ENCODE results near the gene LILRB4. TPM values are rescaled to one million over a fixed set of nuclear protein-coding genes. Genes with fewer than 3 reads are reported as not detected.
"Not testable (repeated sequence)": the region's sequence is repeated elsewhere in the genome, so short reads cannot be mapped to it uniquely, and the experiment has no call there.

The LILRB4 gene
- total RNA-seq, 2 donors from 2014 or later, result not detected

DNA sequence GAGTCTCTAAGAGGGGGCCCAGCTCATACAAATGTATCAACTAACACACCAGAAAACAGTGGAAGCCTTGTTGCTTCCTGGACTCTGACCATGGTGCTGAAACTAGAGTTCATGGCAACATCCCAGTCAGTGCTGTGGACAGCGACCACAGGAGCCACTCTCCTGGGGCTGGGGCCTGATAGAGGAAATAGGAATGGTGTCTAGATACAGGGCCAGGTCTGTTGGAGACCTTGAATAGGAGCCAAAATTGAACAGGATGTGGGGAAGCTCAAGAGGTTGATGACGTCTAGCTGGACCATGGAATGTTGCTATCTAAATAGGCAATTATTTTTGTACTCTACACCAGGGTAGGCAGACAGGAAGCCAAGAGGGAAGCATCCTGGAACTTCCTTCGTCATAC is 21.7 kb downstream of the LILRB4 start:
- Mint-ChIP-seq H3K27me3 (peaks cover 34 to 43% of the 10 kb centered on the region in 2 donors), H3K4me3 (no peak overlapping the region), H3K36me3 (no peaks in the 10 kb centered on the region), H3K4me1 (ENCODE audit: low read depth in 2 of 2) (no peaks in the 10 kb centered on the region), H3K9me3 (peaks cover 3% of the 10 kb centered on the region), H3K27ac (no peak overlapping the region)
- DNase-seq (ENCODE audit: low spot score) (no peak), ATAC-seq (no peak)

DNA sequence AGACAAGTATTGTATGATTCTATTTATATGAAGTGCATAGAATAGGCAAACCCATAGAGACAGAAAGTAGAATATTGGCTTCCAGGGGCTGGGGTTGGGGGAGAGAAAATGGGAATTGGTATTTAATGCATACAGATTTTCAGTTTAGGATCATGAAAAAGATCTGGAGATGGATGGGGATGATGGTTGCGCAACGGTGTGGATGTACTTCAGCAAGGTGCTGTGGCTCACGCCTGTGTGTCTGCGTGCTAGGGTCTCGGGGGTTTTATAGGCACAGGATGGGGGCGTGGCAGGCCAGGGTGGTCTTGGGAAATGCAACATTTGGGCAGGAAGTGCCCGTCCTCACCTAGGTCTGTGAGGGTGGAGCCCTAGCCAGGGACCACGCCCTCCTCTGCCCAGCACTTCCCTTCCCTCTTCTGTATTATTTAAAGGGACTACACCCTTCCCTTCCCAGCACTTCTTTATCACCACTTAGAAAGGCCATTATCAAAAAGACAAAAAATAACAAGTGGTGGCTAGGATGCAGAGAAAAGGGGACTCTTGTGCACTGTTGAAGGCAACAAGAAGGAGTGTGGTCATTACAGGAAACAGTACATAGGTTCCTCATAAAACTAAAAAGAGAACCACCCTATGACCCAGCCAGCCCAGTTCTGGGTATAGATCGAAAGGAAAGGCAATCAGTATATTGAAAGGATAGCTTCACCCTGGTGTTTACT is 29.0 kb downstream of the LILRB4 start:
- ATAC-seq, result no peak
- Mint-ChIP-seq H3K4me1 (ENCODE audit: low read depth in 2 of 2) (peaks cover 31 to 32% of the 10 kb centered on the region in 2 donors), H3K27ac (peak overlapping the region in 1 of 2 donors; percentile 2), H3K9me3 (peaks cover 4% of the 10 kb centered on the region), H3K4me3 (no peak overlapping the region), H3K27me3 (peaks cover 27 to 32% of the 10 kb centered on the region in 2 donors), H3K36me3 (no peaks in the 10 kb centered on the region)
- DNase-seq (ENCODE audit: low spot score), result no peak

DNA sequence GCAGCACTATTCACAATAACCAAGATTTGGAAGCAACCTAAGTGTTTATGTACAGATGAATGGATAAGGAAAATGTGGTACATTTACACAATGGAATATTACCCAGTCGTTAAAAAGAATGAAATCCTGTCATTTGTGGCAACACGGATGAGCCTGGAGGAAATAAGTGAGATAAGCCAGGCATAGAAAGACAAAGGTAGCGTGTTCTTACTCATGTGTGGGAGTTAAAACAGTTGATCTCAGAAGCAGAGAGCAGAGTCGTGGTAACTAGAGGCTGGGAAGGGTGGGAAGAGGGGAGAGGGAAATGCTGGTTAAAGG is 29.5 kb downstream of the LILRB4 start:
- no peak overlapping the region for H3K4me3 Mint-ChIP-seq
- ATAC-seq, result no peak

DNA sequence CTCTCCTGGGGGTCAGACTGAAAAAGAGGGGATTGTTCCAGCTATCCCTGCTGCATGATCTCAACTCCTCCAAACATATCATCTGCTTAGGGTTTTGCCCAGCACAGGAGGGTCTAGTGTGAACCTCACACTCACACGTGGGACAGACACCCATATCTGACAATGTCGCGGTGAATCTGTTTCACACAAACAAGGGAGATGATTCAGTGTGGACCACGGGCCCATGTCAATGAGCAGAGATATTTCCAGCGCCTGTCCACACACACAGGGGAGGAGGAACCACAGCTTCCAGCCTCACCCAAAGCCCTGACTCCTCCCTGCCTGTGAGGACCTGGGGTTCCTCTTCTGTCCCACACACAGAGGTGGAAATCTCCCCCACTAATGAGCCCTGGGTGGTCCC is 31.9 kb downstream of the LILRB4 start:
- H3K36me3 Mint-ChIP-seq, result no peaks in the 10 kb centered on the region
- peak overlapping the region; percentile 1 to 20 for H3K27ac Mint-ChIP-seq
- peak overlapping the region; percentile 8 for H3K4me3 Mint-ChIP-seq
- ATAC-seq (peak; percentile 73 to 82), DNase-seq (ENCODE audit: low spot score) (no peak)
- H3K4me1 Mint-ChIP-seq (ENCODE audit: low read depth in 2 of 2), result peaks cover 39 to 41% of the 10 kb centered on the region in 2 donors
- peaks cover 4% of the 10 kb centered on the region for H3K9me3 Mint-ChIP-seq
- peaks cover 21 to 27% of the 10 kb centered on the region in 2 donors for H3K27me3 Mint-ChIP-seq

More for the DNA sequence above, 29.5 kb downstream of the LILRB4 start:
- H3K4me1 Mint-ChIP-seq (ENCODE audit: low read depth in 2 of 2), result peaks cover 31 to 32% of the 10 kb centered on the region in 2 donors
- no peak for DNase-seq (ENCODE audit: low spot score)
- H3K27me3 Mint-ChIP-seq, result peaks cover 27% of the 10 kb centered on the region in 2 donors
- no peak overlapping the region for H3K27ac Mint-ChIP-seq
- H3K36me3 Mint-ChIP-seq, result no peaks in the 10 kb centered on the region
- H3K9me3 Mint-ChIP-seq, result peaks cover 4% of the 10 kb centered on the region

DNA sequence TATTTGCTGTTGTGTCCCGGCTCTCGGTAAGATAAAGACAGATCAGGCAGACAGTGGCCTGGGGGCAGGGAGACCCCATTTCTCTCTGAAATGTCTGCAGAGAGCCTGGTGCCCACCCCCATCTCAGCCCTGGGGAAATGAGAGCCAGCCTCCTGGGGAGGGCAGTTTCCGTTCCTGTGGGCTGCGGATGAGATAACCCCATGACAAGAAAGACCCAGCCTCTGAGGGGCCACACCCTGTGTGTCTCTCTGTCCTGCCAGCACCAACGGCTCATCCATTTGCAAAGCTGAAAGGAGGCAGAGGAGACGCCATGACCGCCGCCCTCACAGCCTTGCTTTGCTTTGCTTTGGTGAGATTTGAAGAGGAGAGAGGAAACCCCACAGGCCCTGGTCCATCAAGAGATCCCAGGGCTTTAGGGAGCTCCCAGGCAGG is 33.3 kb downstream of the LILRB4 start:
- ATAC-seq (peak in 1 of 2 donors; percentile 28), DNase-seq (ENCODE audit: low spot score) (no peak)
- no peaks in the 10 kb centered on the region for H3K36me3 Mint-ChIP-seq
- peaks cover 23 to 28% of the 10 kb centered on the region in 2 donors for H3K27me3 Mint-ChIP-seq
- no peak overlapping the region for H3K4me3 Mint-ChIP-seq
- peak overlapping the region; percentile 29 to 35 for H3K27ac Mint-ChIP-seq
- H3K4me1 Mint-ChIP-seq (ENCODE audit: low read depth in 2 of 2), result peaks cover 40% of the 10 kb centered on the region in 2 donors
- H3K9me3 Mint-ChIP-seq, result peaks cover 4% of the 10 kb centered on the region

DNA sequence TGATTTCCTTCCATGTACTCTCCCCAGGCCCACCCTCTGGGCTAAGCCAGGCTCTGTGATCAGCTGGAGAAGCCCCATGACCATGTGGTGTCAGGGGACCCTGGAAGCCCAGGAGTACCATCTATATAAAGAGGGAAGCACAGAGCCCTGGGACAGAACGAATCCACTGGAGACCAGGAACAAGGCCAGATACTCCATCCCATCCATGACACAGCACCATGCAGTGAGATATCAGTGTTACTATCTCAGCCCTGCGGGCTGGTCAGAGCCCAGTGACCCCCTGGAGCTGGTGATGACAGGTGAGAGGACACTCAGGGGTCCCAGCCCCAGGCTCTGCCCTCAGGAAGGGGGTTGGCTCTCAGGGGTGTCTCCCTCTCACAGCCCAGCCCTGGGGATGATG is 34.0 kb downstream of the LILRB4 start:
- ATAC-seq (no peak), DNase-seq (ENCODE audit: low spot score) (no peak)
- no peaks in the 10 kb centered on the region for H3K36me3 Mint-ChIP-seq
- peak overlapping the region in 1 of 2 donors; percentile 35 for H3K27ac Mint-ChIP-seq
- peaks cover 17 to 25% of the 10 kb centered on the region in 2 donors for H3K27me3 Mint-ChIP-seq
- no peak overlapping the region for H3K4me3 Mint-ChIP-seq
- H3K9me3 Mint-ChIP-seq, result peaks cover 4% of the 10 kb centered on the region
- peaks cover 39 to 40% of the 10 kb centered on the region in 2 donors for H3K4me1 Mint-ChIP-seq (ENCODE audit: low read depth in 2 of 2)

DNA sequence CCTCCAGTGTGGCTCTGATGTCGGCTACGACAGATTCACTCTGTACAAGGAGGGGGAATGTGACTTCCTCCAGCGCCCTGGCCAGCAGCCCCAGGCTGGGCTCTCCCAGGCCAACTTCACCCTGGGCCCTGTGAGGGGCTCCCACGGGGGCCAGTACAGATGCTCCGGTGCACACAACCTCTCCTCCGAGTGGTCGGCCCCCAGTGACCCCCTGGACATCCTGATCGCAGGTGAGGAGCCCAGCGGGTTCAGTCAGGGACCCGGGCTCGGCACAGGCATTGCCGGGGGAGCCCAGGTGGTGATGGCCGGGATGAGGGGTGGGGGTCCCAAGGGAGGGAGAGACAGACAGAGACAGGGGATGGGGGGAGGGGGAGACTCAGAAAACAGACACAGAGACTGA is 34.9 kb downstream of the LILRB4 start:
- not testable (repeated sequence) for H3K27ac Mint-ChIP-seq; DNase-seq (ENCODE audit: low spot score); ATAC-seq; H3K9me3 Mint-ChIP-seq; H3K4me3 Mint-ChIP-seq; H3K36me3 Mint-ChIP-seq
- peaks cover 13 to 20% of the 10 kb centered on the region in 2 donors for H3K27me3 Mint-ChIP-seq
- peaks cover 37% of the 10 kb centered on the region in 2 donors for H3K4me1 Mint-ChIP-seq (ENCODE audit: low read depth in 2 of 2)

DNA sequence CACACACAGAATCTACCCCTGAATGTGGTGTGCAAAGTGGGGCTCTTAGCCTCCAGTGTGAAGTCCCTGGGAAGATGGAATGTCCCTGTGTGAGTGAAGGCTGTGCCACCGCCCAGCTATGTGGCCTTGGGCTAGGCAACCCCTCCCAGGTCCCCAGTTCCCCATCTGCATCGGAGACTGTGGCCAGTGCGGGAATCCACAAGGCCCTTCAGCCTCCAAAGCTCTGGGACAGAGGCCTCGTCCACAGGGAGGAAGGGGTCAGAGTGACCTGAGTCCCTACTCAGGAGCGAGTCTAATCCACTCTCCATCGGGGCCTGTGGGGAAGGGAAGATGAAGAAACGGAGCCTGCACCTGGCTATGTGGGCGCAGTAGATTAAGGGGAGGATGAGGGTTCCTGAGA is 42.1 kb downstream of the LILRB4 start:
- ATAC-seq (no peak), DNase-seq (ENCODE audit: low spot score) (no peak)
- H3K27me3 Mint-ChIP-seq, result peaks cover 23 to 29% of the 10 kb centered on the region in 2 donors
- H3K9me3 Mint-ChIP-seq, result no peaks in the 10 kb centered on the region
- H3K36me3 Mint-ChIP-seq, result no peaks in the 10 kb centered on the region
- peaks cover 52 to 66% of the 10 kb centered on the region in 2 donors for H3K4me1 Mint-ChIP-seq (ENCODE audit: low read depth in 2 of 2)
- H3K4me3 Mint-ChIP-seq, result peak overlapping the region; percentile 38
- peak overlapping the region; percentile 29 to 73 for H3K27ac Mint-ChIP-seq

DNA sequence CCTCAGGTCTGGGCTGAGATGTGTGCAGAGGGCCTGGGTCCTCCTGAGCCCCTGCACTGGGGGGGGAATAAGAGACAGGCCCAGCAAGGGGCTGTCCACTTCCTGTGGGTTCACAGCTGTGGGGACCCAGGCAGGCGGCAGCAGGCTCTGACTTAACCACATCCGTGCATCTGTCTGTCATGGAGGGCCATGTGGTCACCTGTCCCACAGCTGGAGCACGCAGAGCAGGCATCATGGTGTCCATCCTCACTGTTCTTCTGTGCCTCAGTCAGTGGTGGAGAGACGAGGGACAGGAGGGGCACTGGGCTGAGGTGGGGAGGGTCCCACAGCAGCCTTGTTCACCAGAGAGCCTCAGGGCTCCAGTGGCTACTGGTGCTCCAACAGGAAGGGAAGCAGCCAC is 45.2 kb downstream of the LILRB4 start:
- ATAC-seq (peak; percentile 86 to 97), DNase-seq (ENCODE audit: low spot score) (peak; percentile 80)
- Mint-ChIP-seq H3K4me1 (ENCODE audit: low read depth in 2 of 2) (peaks cover 47 to 60% of the 10 kb centered on the region in 2 donors), H3K27me3 (peaks cover 23 to 28% of the 10 kb centered on the region in 2 donors), H3K4me3 (peak overlapping the region; percentile 24), H3K9me3 (no peaks in the 10 kb centered on the region), H3K36me3 (no peaks in the 10 kb centered on the region), H3K27ac (peak overlapping the region; percentile 50 to 61)

DNA sequence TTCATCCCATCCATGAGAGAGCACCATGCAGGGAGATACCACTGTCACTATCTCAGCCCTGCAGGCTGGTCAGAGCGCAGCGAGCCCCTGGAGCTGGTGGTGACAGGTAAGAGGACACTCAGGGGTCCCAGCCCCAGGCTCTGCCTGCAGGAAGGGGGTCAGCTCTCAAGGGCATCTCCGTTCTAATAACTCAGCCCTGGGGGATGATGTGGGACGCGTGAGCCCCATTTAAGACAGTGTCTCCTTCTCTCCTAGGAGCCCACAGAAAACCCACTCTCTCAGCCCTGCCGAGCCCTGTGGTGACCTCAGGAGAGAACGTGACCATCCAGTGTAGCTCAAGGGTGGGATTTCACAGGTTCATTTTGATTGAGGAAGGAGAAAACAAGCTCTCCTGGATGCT is 46.0 kb downstream of the LILRB4 start:
- H3K36me3 Mint-ChIP-seq, result no peaks in the 10 kb centered on the region
- no peak for ATAC-seq
- DNase-seq (ENCODE audit: low spot score), result no peak
- no peaks in the 10 kb centered on the region for H3K9me3 Mint-ChIP-seq
- H3K4me1 Mint-ChIP-seq (ENCODE audit: low read depth in 2 of 2), result peaks cover 40 to 54% of the 10 kb centered on the region in 2 donors
- H3K27ac Mint-ChIP-seq, result peak overlapping the region; percentile 60 to 61
- peak overlapping the region; percentile 39 for H3K4me3 Mint-ChIP-seq
- peaks cover 17 to 25% of the 10 kb centered on the region in 2 donors for H3K27me3 Mint-ChIP-seq

DNA sequence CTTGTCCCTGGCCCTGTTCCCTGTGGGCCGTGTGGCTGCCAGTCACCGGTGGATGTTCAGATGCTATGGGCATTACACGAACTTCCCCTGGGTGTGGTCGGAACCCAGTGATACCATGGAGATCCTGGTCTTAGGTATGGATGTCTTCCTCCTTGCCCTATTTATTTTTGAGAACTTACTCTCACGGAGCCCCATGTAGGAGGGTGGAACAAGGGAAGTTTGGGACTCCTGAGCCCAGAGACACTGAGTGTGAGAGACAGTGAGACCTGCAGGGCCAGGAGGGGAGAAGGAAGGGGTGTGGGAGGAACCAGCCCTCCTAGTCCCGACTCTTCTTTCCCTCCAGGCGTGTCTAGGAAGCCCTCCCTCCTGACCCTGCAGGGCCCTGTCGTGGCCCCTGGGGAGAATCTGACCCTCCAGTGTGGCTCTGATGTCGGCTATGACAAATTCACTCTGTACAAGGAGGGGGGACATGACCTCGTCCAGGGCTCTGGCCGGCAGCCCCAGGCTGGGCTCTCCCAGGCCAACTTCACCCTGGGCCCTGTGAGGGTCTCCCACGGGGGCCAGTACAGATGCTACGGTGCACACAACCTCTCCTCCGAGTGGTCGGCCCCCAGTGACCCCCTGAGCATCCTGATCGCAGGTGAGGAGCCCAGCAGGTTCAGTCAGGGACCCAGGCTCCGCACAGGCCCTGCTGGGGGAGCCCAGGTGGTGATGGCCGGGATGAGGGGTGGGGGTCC is 46.6 kb downstream of the LILRB4 start:
- no peaks in the 10 kb centered on the region for H3K36me3 Mint-ChIP-seq
- H3K27me3 Mint-ChIP-seq, result peaks cover 11 to 21% of the 10 kb centered on the region in 2 donors
- H3K9me3 Mint-ChIP-seq, result no peaks in the 10 kb centered on the region
- peak overlapping the region; percentile 39 for H3K4me3 Mint-ChIP-seq
- no peak for ATAC-seq
- peak overlapping the region; percentile 60 to 61 for H3K27ac Mint-ChIP-seq
- DNase-seq (ENCODE audit: low spot score), result no peak
- H3K4me1 Mint-ChIP-seq (ENCODE audit: low read depth in 2 of 2), result peaks cover 36 to 48% of the 10 kb centered on the region in 2 donors

DNA sequence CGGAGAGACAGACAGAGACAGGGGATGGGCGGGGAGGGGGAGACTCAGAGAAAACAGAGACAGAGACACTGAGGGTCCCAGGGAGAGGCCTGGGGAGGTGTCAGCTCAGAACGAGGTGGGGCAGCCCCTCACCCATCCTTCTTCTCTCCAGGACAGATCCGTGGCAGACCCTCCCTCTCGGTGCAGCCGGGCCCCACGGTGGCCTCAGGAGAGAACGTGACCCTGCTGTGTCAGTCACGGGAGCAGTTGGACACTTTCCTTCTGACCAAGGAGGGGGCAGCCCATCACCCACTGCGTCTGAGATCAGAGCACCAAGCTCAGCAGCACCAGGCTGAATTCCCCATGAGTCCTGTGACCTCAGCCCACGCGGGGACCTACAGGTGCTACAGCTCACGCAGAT is 47.2 kb downstream of the LILRB4 start:
- H3K36me3 Mint-ChIP-seq; ATAC-seq; DNase-seq (ENCODE audit: low spot score); H3K4me3 Mint-ChIP-seq; H3K27ac Mint-ChIP-seq; H3K9me3 Mint-ChIP-seq: not testable (repeated sequence)
- H3K4me1 Mint-ChIP-seq (ENCODE audit: low read depth in 2 of 2), result peaks cover 34 to 42% of the 10 kb centered on the region in 2 donors
- H3K27me3 Mint-ChIP-seq, result peaks cover 6 to 18% of the 10 kb centered on the region in 2 donors
